Measurements from ENCODE around the gene RGS16.

GRCh38 chr1:182635871-182636270 lies 31.7 kb upstream of the RGS16 start:
- TF ChIP-seq POLR2AphosphoS5 (IDR thresholded peaks at IDR 0.05; ENCODE audit: low read depth) (no peak), CTCF (IDR thresholded peaks at IDR 0.05; ENCODE audit: insufficient read depth, low read length) (no peak), SPI1 (IDR thresholded peaks at IDR 0.05; ENCODE audit: borderline replicate concordance, low read depth) (no peak)
- TF ChIP-seq, protein P1, sequence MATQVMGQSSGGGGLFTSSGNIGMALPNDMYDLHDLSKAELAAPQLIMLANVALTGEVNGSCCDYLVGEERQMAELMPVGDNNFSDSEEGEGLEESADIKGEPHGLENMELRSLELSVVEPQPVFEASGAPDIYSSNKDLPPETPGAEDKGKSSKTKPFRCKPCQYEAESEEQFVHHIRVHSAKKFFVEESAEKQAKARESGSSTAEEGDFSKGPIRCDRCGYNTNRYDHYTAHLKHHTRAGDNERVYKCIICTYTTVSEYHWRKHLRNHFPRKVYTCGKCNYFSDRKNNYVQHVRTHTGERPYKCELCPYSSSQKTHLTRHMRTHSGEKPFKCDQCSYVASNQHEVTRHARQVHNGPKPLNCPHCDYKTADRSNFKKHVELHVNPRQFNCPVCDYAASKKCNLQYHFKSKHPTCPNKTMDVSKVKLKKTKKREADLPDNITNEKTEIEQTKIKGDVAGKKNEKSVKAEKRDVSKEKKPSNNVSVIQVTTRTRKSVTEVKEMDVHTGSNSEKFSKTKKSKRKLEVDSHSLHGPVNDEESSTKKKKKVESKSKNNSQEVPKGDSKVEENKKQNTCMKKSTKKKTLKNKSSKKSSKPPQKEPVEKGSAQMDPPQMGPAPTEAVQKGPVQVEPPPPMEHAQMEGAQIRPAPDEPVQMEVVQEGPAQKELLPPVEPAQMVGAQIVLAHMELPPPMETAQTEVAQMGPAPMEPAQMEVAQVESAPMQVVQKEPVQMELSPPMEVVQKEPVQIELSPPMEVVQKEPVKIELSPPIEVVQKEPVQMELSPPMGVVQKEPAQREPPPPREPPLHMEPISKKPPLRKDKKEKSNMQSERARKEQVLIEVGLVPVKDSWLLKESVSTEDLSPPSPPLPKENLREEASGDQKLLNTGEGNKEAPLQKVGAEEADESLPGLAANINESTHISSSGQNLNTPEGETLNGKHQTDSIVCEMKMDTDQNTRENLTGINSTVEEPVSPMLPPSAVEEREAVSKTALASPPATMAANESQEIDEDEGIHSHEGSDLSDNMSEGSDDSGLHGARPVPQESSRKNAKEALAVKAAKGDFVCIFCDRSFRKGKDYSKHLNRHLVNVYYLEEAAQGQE (IDR thresholded peaks at IDR 0.05; ENCODE audit: insufficient replicate concordance, low read depth) = no peak
